GM12864 (cell line): ENCODE data around the gene GDF9.
A peak's percentile ranks its signal among the peaks of the same experiment; 100 is the strongest.

Experiments
- DNase-seq: peaks from one replicate; pipeline ENCODE4 v3.0.0-alpha.2; 2011; ENCODE audit warnings: low read depth
- H3K4me3 ChIP-seq: 2 replicates; pipeline ENCODE4 v1.5.1; 2011; ENCODE audit warnings: mild to moderate bottlenecking, low read depth, low read length, control low read depth
- TF ChIP-seq, protein P1 (sequence below): IDR thresholded peaks from 2 replicates; pipeline ENCODE4 v1.5.1; 2011; ENCODE audit warnings: low read depth, mild to moderate bottlenecking, moderate library complexity, low read length, control low read depth, inconsistent platforms; ENCODE audit errors: missing control alignments

The GDF9 gene

DNA sequence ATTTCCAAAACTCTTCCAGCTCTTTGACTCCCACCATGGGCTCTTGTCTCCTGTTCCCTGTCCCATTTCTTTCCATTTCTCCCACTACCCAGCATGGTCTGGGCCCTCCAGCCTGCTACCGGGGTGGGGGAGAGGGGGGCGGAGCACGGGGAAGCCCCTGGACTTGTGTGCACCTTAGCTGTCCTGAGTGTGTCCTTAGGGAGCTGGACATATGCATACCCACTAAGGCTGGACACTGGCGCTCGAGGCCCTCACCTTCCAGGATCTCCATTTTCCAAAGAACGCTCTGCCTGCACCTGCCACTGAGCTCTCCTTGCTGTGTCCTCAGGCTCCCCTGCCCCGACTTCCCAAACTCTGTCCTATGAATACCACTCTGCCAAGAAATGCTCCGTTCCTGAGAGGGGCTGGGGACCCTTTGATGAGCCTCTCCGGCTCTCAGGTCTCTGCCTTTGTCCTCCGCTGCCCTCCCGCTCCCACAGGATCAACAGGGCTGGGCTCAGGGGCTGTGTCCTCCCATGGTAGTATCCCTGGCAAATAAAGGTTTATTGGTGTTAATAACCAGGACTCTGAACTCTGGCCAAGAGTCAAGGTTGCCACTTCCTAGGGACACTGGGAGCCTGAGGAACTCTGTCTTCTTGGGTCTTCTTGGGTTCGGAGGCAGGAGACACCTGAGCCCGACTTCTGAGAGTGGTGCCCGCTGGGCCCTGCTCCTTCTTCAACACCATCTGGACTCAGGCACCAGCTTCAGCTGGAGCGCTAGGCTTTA lies 35.0 kb downstream of the GDF9 start:
- H3K4me3 ChIP-seq, result peak overlapping the region; percentile 71
- TF ChIP-seq, protein P1, sequence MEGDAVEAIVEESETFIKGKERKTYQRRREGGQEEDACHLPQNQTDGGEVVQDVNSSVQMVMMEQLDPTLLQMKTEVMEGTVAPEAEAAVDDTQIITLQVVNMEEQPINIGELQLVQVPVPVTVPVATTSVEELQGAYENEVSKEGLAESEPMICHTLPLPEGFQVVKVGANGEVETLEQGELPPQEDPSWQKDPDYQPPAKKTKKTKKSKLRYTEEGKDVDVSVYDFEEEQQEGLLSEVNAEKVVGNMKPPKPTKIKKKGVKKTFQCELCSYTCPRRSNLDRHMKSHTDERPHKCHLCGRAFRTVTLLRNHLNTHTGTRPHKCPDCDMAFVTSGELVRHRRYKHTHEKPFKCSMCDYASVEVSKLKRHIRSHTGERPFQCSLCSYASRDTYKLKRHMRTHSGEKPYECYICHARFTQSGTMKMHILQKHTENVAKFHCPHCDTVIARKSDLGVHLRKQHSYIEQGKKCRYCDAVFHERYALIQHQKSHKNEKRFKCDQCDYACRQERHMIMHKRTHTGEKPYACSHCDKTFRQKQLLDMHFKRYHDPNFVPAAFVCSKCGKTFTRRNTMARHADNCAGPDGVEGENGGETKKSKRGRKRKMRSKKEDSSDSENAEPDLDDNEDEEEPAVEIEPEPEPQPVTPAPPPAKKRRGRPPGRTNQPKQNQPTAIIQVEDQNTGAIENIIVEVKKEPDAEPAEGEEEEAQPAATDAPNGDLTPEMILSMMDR, result no peak
- DNase-seq, result no peak

DNA sequence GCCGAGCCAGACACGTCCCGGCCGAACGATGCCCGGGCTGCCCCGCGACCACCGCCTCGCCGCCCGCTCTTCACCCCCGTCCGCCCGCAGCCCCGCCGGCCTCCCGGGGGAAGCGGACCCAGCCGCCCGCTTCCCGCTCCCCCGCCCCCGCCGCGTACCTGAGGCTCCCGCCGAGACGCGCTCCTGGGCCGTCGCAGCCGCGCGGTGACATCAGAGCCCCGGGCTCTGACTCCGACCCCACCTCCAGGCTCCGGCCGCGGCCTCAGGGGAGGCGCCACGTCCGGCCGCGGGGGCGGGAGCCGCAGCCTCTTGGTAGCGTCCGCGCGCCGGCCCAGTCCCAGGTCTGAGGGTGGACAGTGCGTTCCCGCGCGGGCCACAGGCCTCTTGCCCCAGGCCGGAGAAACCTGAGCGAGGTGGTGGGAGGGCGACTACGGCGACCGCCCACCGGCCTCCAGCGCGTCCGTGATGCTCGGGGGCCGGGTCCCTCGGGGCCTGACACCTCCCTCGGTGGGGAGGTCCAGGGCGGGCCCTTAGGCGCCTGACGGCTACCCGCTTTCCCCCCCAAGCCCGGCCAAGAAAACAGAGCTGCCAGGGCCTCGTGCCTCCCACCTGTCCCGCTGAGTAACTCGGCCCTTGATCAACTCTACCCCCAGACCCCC lies 35.7 kb downstream of the GDF9 start, which contains the start of gene SHROOM1:
Gene SHROOM1, minus strand, starts transcription at position 212 of the 659 bp plus-strand sequence. CDS start 4,507 bp downstream, outside the sequence.
- H3K4me3 ChIP-seq, result peak within 1 kb of the TSS; percentile 71
- TF ChIP-seq, protein P1, result no peak
- DNase-seq, result no peak

DNA sequence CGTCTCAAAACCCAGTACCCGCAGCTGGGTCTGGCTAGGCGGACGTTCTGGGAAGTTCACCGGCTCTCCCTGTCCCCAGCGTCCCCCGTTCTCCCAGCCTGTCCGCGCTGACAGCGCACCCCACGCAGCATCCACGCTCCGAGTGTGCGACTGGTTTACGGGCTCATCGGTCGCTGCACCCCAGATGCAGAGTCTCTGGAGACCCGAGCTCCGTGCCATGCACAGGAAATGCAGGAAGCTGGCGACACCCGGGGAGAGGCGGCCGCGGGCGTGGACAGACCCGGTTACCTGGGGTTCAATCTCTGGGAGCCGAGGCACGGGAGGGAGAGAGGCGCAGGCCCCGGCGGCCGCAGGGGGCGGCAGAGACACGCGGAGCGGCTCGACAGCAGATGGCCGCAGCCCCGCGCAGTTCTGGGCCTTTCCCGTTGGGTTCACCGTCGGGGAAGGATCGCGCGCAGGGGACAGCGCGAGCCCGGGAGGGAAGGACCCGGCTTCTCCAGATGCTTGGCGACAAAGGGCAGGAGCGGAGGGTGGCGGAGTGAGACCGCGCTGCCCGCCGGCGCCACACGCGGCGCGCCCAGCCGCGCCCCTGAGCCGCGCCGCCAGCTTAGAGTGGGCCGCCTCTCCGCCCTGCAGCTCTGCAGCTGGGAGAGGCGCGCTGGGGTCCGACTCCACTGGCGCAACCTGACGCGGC lies 36.4 kb downstream of the GDF9 start:
- peak overlapping the region; percentile 71 for H3K4me3 ChIP-seq
- TF ChIP-seq, protein P1, result peak; percentile 90
- DNase-seq, result peak; percentile 19

DNA sequence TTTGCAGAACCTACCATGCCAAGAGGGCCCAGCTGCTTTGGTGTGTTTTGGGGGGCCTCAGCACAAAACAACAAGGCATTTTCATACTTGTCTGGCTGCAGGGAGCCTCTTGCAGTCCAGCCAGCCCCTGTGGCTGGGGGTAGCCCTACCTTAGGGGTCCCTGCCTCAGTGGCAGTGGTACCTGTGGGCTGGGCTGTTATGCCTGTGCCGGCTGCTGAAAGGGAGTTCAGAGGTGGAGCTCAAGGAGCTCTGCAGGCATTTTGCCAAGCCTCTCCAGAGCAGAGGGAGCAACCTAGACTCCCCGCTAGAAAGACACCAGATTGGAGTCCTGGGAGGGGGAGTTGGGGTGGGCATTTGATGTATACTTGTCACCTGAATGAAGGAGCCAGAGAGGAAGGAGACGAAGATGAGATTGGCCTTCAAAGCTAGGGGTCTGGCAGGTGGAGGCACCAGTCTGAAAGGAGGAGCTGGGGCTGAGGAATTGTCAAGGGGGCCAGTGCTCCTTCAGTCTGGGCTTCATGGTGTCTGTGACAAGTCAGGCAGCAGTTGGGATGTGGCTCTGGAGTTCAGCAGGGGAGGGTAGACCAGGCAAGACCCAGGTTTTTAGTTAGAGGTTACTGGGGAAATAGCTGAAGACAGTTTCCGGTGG lies 37.3 kb downstream of the GDF9 start:
- no peak overlapping the region for H3K4me3 ChIP-seq
- DNase-seq, result no peak
- TF ChIP-seq, protein P1, result no peak

DNA sequence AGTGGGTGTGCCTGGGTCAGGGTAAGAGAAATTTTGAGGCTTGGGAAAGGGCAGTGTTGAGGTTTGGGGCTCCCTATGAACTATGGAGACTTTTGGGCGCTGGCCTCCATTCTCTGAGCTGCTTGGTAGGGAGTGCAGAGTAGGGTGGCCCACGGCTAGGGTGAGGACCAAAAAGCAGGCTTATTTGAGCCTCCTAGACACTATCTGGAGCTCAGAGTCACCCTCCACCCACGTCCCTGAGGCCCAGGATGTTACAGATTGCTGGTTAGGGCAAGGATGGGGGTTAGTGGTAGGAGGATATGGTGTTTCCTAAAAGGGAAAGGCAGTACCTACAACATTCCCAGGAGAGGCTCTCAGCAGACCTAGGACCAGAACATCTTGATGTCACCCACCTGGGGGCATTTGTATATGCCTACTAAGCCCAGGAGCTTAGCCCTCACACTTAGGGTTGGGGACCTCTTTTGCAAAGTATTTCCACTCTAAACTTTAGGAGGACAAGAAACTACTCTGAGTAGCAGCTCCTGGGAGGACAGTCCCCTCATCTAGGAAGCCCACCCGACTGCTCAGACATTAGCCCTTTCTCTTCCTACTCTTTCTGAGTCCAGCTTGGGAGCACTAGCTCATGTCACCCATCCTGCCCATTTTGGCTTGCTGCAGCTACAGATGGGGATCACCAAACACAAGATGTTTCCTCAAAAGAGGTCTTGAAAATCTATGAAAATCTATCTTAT lies 38.2 kb downstream of the GDF9 start:
- no peak for DNase-seq
- no peak overlapping the region for H3K4me3 ChIP-seq
- TF ChIP-seq, protein P1, result no peak

DNA sequence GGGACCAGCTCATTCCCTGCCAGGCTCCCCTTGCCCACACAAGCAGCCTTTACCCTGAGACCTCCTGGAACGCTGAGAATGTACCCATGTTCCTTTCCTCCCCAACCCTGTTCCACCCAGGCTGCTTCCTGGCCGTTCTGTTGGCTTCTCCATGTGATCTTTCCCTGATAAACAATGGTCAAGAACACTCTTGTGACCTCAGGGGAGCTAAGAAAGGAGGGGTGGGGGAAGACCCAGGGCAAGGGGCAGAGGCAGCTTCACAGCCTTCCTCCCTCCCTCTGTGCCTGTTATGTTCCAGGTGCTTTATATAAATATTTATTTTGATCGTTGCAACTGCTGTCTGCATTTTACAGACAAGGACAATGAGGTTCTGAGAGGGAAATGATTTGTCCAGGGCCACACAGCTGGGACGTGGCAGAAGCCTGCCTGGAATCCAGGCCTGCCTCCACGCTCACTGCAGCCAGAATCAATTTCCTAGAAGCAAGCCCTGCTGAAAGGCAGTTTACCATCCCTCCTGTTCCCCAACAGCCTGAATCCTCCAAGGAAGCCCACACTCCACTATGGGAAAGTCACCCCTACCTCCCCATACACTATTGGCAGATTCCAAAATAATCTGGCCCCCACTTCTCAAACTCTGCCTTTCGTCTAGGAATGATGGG lies 39.7 kb downstream of the GDF9 start:
- no peak for DNase-seq
- TF ChIP-seq, protein P1, result no peak
- H3K4me3 ChIP-seq, result no peak overlapping the region
